ENCODE measurements around the gene ERAL1. TPM values are rescaled to one million over a fixed set of nuclear protein-coding genes. Genes with fewer than 3 reads are reported as not detected.

Gene ERAL1
- total and polyA plus RNA-seq, 2 of the 8 experiments (the other 6 are each of a cell fraction or from before 2014, with no cell fraction given) = 67.8 to 122 TPM

GRCh38 chr17:28856028-28856574 lies 1.3 kb downstream of the ERAL1 start:
- Histone ChIP-seq H3K18ac (ENCODE audit: extremely low read depth, low read length) (no peak overlapping the region), H4K8ac (ENCODE audit: extremely low read depth, insufficient read depth, low read length) (peak overlapping the region; percentile 45; the same call in 1 of the 2 replicates), H4K5ac (ENCODE audit: insufficient read length, low read depth, low read length) (no peak overlapping the region), H4K20me1 (replicated peaks in 1 of 2; ENCODE audit: control insufficient read depth in 1 of 2, insufficient read depth in 2 of 2, low read length in 2 of 2) (peaks cover 0 to 3% of the 10 kb centered on the region in 2 experiments), H3K14ac (ENCODE audit: insufficient read length) (no peak overlapping the region), H2BK15ac (ENCODE audit: low read length) (no peak overlapping the region), H3K23ac (ENCODE audit: insufficient read length) (no peak overlapping the region), H3K9me3 (ENCODE audit: insufficient read depth in 2 of 2, low read depth in 1 of 2, low read length in 1 of 2) (no peaks in the 10 kb centered on the region), H3K4me1 (replicated peaks in 1 of 4; ENCODE audit: control insufficient read depth in 3 of 4, insufficient read depth in 4 of 4, low read length in 3 of 4) (no peaks in the 10 kb centered on the region; a peak in 2 of 7 replicates), H2AFZ (ENCODE audit: low read length) (no peak overlapping the region), H3K36me3 (ENCODE audit: control insufficient read depth in 2 of 4, insufficient read depth in 4 of 4, low read length in 3 of 4) (peaks cover 16 to 23% (median 20%) of the 10 kb centered on the region in 4 experiments; a peak in 7 of 8 replicates), H2BK20ac (ENCODE audit: low read length) (no peak overlapping the region), H3K4ac (replicated peaks; ENCODE audit: insufficient read length, low read depth, low read length) (no peak overlapping the region), H3K4me2 (ENCODE audit: insufficient read depth in 1 of 2, low read depth in 2 of 2, low read length in 2 of 2) (peak overlapping the region in 1 of 2 experiments; percentile 78; a peak in 1 of 4 replicates), H3K9ac (replicated peaks in 1 of 4; ENCODE audit: extremely low read depth in 1 of 4, low read depth in 3 of 4, low read length in 3 of 4) (no peak overlapping the region), H3K4me3 (ENCODE audit: extremely low read depth in 1 of 4, insufficient read depth in 2 of 4, low read depth in 3 of 4, low read length in 4 of 4) (peak overlapping the region in 2 of 4 experiments; percentile 78 to 90; a peak in 2 of 8 replicates), H3K27me3 (replicated peaks in 1 of 4; ENCODE audit: control insufficient read depth in 3 of 4, extremely low read depth in 1 of 4, insufficient read depth in 3 of 4, low read length in 3 of 4) (no peaks in the 10 kb centered on the region), H3K27ac (ENCODE audit: low read depth, low read length) (no peak overlapping the region), H3K79me2 (ENCODE audit: control insufficient read depth in 1 of 2, insufficient read depth in 2 of 2, low read length in 2 of 2) (peaks cover 0 to 6% of the 10 kb centered on the region in 2 experiments; a peak in 2 of 4 replicates), H2BK120ac (replicated peaks; ENCODE audit: low read depth, low read length) (no peak overlapping the region), H2BK5ac (ENCODE audit: low read depth, low read length) (no peak overlapping the region), H4K91ac (replicated peaks; ENCODE audit: insufficient read length, low read length) (no peak overlapping the region), H2BK12ac (ENCODE audit: low read depth, low read length) (no peak overlapping the region), H3K79me1 (ENCODE audit: low read depth, low read length) (peaks cover 2% of the 10 kb centered on the region; the same call in 1 of the 2 replicates), H3K56ac (replicated peaks; ENCODE audit: insufficient read length, low read depth, low read length) (no peak overlapping the region), H3K23me2 (ENCODE audit: low read depth, low read length) (peaks cover 2% of the 10 kb centered on the region), H2AK5ac (ENCODE audit: low read depth, low read length) (no peak overlapping the region)
- DNase-seq (ENCODE audit: low read depth in 1 of 2, low spot score in 2 of 2) (no peak), FAIRE-seq (no peak)
- ChIA-PET CTCF (ENCODE audit: partially characterized antibody) (interaction anchor here (0.6 to 1.5 kb wide), 5 partner anchors 10 to 93 kb away, joined by 3 to 6 read pairs (median 3); no protein-coding TSS in a partner anchor), POLR2A (ENCODE audit: partially characterized antibody) (interaction anchor here (0.7 to 1.3 kb wide), 6 partner anchors 8 to 136 kb away, joined by 3 to 4 read pairs (median 4); partner anchors contain the start of genes FLOT2 and RPL23A)
- 96% methylated on average over 5 of the region's 5 CpGs; no CpG with 5 or more reads in 1 of the 2 experiments for WGBS, 2 experiments (ENCODE audit: extremely low coverage in 1 of 2, insufficient coverage in 1 of 2, insufficient read length in 1 of 2, insufficient replicate concordance in 2 of 2, low coverage in 1 of 2, low lambda C conversion rate in 2 of 2, missing lambda C conversion rate in 1 of 2)
- TF ChIP-seq ATF2 (IDR thresholded peaks at IDR 0.05; ENCODE audit: low read length) = no peak

Data from H1 (cell line).